ENCODE data around the gene ZKSCAN7. TPM values are rescaled to one million over a fixed set of nuclear protein-coding genes. Genes with fewer than 3 reads are reported as not detected.
"Not testable (repeated sequence)": the region's sequence is repeated elsewhere in the genome, so short reads cannot be mapped to it uniquely, and the experiment has no call there.

Gene ZKSCAN7
- total RNA-seq, 2 experiments from 2014 or later: 4.0 to 4.7 TPM

- ATAC-seq (no peak), DNase-seq (no peak)
- Mint-ChIP-seq H3K36me3 (ENCODE audit: low read depth) (no peaks in the 10 kb centered on the region), H3K27ac (no peak overlapping the region), H3K27me3 (peaks cover 24% of the 10 kb centered on the region), H3K4me1 (ENCODE audit: low read depth) (no peaks in the 10 kb centered on the region), H3K4me3 (no peak overlapping the region), H3K9me3 (no peaks in the 10 kb centered on the region)
- intact Hi-C loops (cut with micrococcal nuclease): loop anchor here (10.0 kb wide), 1 partner anchor 179 kb away; the partner anchor contains the start of gene ZNF502
- TF ChIP-seq CTCF (IDR thresholded peaks at IDR 0.05): no peak
- ChIA-PET POLR2A (interaction anchor here (0.5 kb wide), 1 partner anchor 148 kb away, joined by 3 read pairs; no protein-coding TSS in a partner anchor), CTCF (interaction anchor here (1.2 to 1.5 kb wide), 2 partner anchors 378 to 380 kb away, joined by 3 to 6 read pairs; no protein-coding TSS in a partner anchor)
These were observed 19.6 kb upstream of the ZKSCAN7 start for GRCh38 chr3:44535364-44535763.

GRCh38 chr3:44544811-44545210 lies 10.2 kb upstream of the ZKSCAN7 start:
- H3K36me3 Mint-ChIP-seq (ENCODE audit: low read depth); intact Hi-C loops (cut with micrococcal nuclease); H3K4me3 Mint-ChIP-seq; H3K4me1 Mint-ChIP-seq (ENCODE audit: low read depth); H3K27me3 Mint-ChIP-seq; POLR2A ChIA-PET; CTCF ChIA-PET; ATAC-seq; H3K9me3 Mint-ChIP-seq; DNase-seq; H3K27ac Mint-ChIP-seq: not testable (repeated sequence)

GRCh38 chr3:44555723-44556122 lies 730 bp downstream of the ZKSCAN7 start:
- no peak for TF ChIP-seq CTCF (IDR thresholded peaks at IDR 0.05)
- Mint-ChIP-seq H3K27me3 (peaks cover 2% of the 10 kb centered on the region), H3K4me3 (peak overlapping the region; percentile 77), H3K36me3 (ENCODE audit: low read depth) (peaks cover 40% of the 10 kb centered on the region), H3K27ac (peak overlapping the region; percentile 88), H3K4me1 (ENCODE audit: low read depth) (peaks cover 19% of the 10 kb centered on the region), H3K9me3 (peaks cover under 1% of the 10 kb centered on the region)
- intact Hi-C loops (cut with micrococcal nuclease): no loop called here
- DNase-seq (no peak), ATAC-seq (peak; percentile 38)
- CTCF ChIA-PET: no interaction called here
- POLR2A ChIA-PET: interaction anchor here (1.0 to 1.8 kb wide), 2 partner anchors 29 to 206 kb away, joined by 4 to 10 read pairs; partner anchors contain the start of genes KIAA1143, KIF15 and ZNF660

- H3K4me1 Mint-ChIP-seq (ENCODE audit: low read depth): peaks cover 19% of the 10 kb centered on the region
- no peak for DNase-seq
- intact Hi-C loops (cut with micrococcal nuclease): no loop called here
- no peak for TF ChIP-seq CTCF (IDR thresholded peaks at IDR 0.05)
- H3K27ac Mint-ChIP-seq: no peak overlapping the region
- no peaks in the 10 kb centered on the region for H3K27me3 Mint-ChIP-seq
- H3K9me3 Mint-ChIP-seq: peaks cover 9% of the 10 kb centered on the region
- ChIA-PET CTCF (interaction anchor here (1.0 to 1.4 kb wide), 2 partner anchors 24 to 356 kb away, joined by 3 read pairs; no protein-coding TSS in a partner anchor), POLR2A (interaction anchor here (1.5 kb wide), 1 partner anchor 205 kb away, joined by 3 read pairs; the partner anchor contains the start of gene KIF15)
- no peak overlapping the region for H3K4me3 Mint-ChIP-seq
- no peak for ATAC-seq
- peaks cover 53% of the 10 kb centered on the region for H3K36me3 Mint-ChIP-seq (ENCODE audit: low read depth)
These were observed 2.1 kb downstream of the ZKSCAN7 start for GRCh38 chr3:44557074-44557473.

GRCh38 chr3:44561076-44561475 lies 6.1 kb downstream of the ZKSCAN7 start:
- no peak for ATAC-seq
- no peak for TF ChIP-seq CTCF (IDR thresholded peaks at IDR 0.05)
- intact Hi-C loops (cut with micrococcal nuclease): no loop called here
- POLR2A ChIA-PET: no interaction called here
- peaks cover 81% of the 10 kb centered on the region for H3K36me3 Mint-ChIP-seq (ENCODE audit: low read depth)
- H3K4me1 Mint-ChIP-seq (ENCODE audit: low read depth): peaks cover 14% of the 10 kb centered on the region
- no peaks in the 10 kb centered on the region for H3K27me3 Mint-ChIP-seq
- no peak for DNase-seq
- no peak overlapping the region for H3K4me3 Mint-ChIP-seq
- CTCF ChIA-PET: no interaction called here
- peaks cover 17% of the 10 kb centered on the region for H3K9me3 Mint-ChIP-seq
- H3K27ac Mint-ChIP-seq: no peak overlapping the region

Data from activated CD8-positive, alpha-beta T cell treated with anti-CD3 and anti-CD28 coated beads for 36 hours (primary cell).